Activated effector memory CD4-positive, alpha-beta T cell treated with anti-CD3 and anti-CD28 coated beads, Interleukin-2, amount 50 U/mL, for 16 hours (primary cell): Measurements from ENCODE around the gene ARHGAP40.
"Not testable (repeated sequence)": the region's sequence is repeated elsewhere in the genome, so short reads cannot be mapped to it uniquely, and the experiment has no call there.

Experiments
- DNase-seq: peaks from one replicate; pipeline ENCODE4 v3.0.0-alpha.2; 2020

ARHGAP40 gene

DNA sequence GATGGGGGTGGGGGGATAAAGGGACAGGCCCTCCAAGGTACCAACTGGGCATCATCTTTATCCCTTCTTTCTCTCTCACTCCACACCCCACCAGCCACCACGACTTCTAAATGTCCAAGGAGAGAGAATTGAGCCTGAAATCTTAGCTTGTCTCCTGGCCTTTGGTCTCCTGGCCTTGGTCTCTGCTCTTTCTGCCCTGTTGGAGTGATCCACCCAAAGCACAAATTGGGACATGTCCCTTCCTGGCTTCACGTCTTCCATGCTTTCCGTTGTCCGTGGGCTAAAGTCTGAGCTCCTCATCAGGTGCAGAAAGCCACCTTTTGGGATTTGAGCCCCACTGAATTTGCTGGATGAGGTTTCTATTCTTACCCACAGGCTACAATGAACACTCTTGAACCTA, 12.3 kb upstream of the ARHGAP40 start:
- no peak for DNase-seq

DNA sequence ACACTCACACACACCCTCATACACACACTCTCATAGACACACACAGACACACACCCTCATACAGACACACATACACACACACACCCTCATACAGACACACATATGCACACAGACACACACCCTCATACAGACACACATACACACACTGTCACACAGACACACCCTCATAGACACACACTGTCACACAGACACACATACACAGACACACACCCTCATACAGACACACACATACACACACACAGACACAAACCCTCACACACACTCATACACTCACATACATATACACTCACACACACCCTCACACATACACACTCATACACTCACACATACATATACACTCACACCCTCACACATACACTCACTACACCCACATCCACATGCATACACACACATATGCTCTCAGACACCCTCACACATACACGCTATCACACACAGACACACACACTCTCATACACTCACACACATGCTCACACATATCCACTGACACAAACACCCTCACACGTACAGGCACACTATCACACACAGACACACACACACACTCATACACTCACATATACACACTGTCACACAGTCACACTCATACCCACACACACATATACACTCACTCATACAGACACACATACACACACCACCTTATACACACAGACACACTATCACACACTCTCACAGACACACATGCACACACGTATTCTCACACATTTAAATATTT, 11.5 kb upstream of the ARHGAP40 start:
- no peak for DNase-seq

DNA sequence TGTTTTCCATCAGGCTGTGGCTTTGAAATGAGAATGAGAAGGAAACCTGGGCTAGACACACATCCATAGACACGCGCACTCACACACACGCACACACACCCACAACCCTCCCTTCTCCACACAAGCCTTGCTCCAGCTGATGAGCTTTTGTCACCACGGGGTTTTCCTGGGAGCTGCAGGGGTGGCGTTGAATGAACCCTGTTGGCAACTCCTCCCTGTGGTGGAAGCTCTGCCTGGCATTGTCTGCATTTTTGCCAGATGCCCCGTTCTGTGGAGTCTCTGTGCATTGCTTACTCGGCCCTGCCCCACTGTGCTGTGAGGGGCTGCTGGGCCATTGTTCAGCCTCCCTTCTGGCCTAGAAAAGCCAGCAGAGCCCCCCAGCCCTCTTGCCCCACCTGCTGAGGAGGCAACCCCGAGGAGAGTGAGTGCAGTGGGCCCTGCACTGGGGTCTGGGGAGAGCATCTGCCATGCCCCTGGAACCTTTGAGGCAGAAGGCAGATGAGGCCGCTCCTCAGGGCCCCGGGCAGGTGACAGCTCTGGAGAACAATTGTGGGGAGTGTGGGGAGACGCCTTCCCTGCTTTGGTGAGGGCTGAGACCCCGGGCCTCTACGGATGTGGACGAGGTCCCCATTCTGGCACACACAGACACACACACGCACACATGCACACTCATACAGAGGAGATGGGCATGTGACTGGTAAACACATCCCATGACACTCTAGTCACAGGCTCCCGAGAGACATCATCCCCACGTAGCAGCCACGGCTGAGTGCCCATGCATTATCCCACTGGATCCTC, 10.7 kb upstream of the ARHGAP40 start:
- DNase-seq: no peak

DNA sequence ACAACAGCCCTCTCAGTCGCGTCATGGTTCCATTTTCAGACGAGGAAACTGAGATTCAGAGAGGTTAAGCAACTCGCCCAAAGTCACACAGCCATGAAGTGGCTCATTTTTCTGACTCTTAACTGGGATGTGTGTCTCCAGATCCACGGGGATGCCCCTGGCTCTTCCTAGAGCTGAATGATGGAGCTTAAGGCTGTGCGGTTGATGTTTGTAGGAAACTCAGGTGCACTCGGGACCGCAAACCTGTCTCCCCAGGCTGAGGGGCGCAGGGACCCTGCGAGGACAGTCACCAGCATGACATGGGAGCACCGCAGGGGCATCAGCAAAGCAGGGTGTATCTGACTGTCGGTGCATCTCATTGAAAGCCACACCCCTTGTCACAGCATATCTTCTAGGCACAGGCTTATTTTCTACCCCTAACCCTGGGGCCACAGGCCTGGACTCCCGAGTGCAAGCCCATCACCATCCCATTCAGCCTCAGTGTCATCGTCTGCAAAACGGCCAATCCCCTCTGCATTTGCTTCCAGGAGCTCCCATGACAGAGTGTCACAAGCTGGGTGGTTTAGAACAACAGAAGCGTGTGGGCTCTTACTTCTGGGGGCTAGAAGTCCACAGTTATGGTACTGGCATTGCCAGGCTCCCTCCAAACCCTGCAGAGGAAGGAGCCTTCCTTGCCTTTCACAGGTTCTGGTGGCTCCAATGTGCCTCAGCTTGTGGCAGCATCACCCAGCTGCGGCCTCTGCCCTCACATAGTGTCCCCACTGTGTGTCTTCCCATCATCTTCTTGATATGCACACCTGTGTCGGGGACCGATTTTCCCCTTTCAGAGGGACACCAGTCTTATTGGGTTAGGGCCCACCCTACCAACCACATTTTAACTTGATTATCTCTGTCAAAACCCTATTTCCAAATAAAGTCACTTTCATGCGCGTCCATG, 9.9 kb upstream of the ARHGAP40 start:
- no peak for DNase-seq

DNA sequence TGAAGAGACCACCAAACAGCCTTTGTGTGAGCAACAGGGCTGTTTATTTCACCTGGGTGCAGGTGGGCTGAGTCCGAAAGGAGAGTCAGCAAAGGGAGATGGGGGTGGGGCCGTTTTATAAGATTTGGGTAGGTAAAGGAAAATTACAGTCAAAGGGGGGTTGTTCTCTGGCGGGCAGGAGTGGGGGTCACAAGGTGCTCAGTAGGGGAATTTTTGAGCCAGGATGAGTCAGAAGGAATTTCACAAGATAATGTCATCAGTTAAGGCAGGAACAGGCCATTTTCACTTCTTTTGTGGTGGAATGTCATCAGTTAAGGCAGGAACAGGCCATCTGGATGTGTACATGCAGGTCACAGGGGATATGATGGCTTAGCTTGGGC, 9.2 kb upstream of the ARHGAP40 start:
- DNase-seq: not testable (repeated sequence)

DNA sequence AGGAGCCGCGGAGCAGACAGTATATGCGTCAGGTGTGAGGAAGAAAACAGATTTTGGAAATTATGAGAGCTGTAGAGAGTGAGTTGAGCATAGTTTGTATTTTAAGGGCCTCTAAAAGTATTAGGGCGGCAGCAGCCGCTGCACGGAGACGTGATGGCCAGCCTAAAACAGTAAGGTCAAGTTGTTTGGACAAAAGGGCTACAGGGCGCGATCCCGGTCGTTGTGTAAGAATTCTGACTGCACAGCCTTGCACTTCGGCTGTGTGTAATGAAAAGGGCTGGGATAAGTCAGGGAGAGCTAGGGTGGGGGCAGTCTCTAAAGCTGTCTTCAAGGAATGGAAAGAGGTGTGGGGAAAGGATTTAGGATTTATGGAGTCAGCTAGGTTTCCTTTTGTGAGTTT, 7.3 kb upstream of the ARHGAP40 start:
- DNase-seq: not testable (repeated sequence)

DNA sequence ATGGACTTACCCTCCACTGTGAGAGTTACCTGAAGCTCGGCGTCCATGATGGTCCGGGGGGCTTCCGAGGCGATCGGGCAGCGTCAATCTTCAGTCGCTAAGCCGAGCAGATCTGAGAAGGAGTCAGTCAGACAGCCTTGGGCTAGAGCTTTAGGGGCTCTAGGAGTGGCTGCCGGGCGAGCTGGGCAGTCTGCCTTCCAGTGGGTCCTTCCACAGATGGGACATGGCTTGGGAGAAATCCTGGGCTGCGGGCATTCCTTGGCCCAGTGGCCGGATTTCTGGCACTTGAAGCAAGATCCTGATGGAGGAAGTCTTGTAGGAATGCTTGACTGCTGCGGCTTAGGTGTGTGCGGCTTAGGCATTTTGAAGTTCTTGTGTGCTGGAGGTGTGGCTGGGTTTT, 5.7 kb upstream of the ARHGAP40 start:
- DNase-seq: not testable (repeated sequence)

DNA sequence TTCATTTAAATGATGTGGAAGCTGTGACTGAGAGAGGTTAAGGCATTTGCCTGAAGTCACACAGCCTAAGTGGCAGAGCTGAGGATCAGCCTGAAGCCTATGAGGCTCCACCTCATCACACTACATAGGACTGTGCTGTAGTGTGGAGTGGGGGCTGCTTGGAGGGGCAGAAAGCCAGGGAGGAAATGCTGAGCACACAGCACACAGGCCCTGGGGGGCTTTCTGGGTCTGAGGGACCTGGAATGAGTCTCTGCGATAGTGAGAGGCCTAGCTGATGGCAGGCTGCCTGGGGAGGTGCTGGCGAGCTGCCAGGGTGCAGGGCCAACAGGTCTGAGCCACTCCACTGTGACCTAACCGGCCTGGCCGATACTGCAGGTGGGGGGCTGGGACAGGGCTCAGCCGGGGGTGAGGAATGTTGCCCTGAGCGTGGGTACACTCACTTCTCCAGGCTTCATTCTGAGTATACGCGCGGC, 2.2 kb upstream of the ARHGAP40 start:
- no peak for DNase-seq

DNA sequence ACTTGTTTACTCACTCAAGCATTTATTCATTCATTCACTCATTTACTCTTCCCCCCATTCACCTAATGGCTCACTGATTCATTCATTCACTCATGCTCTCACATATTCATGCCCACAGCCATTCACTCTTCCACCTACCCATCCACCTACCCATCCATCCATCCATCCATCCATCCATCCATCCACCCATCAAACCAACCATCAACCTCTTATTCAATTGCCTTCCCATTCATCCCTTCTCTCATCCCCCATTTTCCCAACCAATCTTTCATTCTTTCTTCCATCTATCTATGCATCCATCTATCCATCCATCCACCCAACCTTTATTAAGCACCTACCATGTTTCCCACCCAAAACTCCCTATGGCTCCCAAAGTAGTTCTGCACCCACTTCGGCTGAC, 1.6 kb upstream of the ARHGAP40 start:
- no peak for DNase-seq

DNA sequence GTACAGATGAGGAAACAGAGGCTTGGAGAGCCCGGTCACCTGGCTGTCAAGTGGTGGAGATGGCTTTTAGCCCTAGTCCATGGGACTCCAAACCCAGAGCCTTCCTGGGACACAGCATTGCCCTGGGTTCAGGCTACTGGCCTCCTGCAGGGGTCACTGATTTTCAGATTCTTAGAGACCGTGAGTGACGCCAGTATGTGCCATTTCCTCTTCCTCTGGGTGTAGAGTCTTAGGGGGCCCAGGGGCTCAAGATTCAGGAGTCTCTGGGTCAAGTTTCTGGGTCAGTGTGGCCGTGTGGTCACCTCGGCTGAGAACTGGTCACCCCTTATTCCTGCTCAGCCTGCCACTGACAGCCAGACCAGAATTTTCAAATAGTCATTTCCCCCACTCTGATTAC, 574 bp downstream of the ARHGAP40 start:
- no peak for DNase-seq

DNA sequence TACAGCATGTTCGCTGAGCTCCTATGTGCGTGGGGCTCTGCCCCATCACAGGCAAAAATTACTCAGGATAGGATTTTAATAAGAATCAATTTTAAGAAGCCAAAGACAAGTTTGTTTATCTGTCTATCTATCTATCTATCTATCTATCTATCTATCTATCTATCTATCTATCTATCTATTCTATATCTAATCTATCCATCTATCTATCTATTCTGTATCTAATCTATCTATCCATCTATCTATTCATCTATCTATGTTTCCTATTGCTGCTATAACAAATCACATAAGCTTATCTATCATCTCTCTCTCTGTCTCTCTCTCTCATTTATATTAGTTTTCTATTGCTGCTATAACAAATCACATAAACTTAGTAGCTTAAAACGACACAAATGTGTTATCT, 1.7 kb downstream of the ARHGAP40 start:
- no peak for DNase-seq

DNA sequence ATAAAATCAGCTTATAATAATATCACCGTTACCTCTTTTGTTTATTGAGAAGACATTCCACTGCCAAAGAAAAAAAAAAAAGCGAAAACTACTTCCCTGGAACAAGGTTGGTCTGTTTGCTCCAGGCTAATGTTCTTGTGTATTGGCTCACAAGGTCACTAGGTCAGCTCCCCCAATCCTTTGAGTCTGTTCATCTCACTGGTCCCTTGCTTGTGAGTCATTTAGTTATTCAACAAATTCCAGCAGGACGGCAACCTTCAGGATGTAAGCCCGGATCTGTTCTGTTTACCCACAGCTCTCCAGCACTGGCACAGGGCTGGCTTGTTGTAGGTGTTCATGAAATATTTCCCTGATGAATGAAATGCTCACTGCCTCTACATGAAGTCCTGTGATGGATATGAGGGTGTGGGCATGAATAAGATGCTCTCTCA, 3.3 kb downstream of the ARHGAP40 start:
- no peak for DNase-seq

DNA sequence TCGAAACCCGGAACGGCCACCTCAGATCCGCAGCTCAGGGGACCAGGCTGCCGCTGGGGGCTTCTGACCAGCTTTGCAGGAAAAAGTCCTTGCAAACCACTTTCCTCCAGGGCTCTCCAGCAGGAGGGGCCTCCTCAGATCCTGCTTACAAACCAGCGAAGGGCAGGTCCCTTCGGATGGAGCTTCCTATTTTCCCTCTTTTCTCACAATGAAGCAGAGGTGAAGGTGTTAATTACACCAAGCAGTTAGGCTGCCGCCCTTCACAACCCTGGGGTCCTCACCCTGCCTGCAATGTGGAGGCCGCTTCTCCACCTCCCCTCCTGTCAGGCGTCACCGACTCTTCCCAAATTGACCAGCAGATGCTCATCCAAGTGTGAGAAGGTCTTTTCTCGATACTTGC, 5.7 kb downstream of the ARHGAP40 start:
- DNase-seq: no peak

DNA sequence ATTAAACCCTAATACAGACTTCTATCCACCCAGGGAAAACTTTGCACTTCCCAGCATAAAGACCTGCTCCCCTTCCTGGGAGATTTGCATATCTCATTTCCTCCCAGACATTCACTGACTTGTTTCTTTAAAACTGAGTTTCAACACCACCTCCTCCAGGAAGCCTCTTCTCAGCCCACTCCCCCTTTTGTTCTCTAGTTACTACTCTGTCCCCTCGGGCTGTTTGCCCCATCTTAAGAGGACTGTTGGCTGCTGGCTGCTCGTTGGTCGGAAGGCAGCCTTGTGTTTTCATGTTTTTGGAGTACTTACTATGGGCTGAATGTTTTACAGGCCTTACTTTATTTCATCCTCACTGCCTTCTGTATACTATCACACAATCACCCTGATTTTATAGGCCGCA, 6.6 kb downstream of the ARHGAP40 start:
- DNase-seq: no peak

DNA sequence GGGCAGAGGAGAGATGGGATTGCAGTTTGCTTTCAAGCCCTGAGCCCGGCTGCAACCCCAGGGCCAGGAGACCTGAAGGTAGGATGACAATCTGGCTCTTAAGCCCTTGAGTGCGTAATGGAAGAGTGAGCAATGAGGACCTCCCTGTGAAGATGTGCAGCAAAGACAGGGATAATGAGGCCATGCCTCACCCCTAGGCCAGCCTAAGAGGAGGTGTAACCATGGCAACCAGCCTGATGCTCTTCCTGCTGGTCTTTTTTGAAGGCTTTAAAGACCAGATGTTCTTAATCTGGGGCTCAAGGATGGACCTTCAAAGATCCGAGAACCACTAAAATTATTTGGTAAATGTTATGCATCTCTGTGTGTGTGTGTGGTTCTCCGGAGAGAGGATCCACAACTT, 8.2 kb downstream of the ARHGAP40 start:
- no peak for DNase-seq

DNA sequence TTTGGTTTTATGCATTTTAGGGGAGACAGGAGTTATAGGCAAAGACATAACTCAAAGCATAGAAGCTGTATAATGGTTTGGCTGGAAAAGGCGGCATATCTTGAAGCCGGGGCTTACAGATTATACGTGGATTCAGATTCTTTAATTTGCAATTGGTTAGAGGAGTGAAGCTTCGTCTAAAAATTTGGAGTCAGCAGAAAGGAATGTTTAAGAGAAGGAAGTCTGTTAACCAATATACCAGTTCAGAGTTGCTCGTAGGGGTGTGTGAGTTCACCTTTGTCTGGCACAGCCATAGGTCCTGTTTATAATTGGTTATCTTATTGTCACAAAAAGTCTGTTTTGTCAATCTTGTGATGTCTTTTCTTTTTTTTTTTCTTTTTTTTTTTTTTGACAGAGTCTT, 8.9 kb downstream of the ARHGAP40 start:
- DNase-seq: no peak

DNA sequence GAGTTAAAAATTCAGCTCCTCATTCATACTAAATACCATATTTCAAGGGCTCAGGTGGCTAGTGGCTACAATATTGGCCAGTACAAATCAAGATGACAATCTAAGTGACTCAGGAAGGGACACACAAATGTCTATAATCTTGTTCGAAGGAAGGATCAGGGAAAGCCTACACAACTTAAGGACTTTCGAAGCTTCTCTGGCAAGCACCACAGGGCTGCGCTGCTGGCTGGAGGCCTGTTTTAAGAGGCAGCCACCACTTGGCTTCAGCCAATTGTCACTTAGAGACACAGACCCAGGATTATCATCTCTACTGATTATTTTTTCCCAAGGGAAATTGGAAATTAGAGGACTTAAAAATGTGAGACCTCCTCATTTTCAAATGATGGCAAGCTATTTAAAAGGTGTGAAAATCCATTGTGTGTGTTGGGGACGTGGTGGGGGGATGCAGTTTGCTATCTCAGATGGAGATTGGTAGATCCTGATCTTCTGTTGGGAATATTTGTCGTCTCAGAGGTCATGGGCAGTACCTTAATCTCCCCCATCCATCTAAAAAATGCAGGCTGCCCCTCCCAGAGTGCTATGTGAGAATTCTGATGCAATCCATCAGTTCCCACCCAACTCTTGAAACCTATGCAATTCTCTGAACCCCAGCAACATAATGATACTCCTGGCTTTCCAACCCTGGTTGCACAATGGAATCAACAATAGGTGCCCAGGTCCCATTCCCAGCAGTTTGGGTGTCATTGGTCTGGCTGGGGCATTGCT, 11.3 kb downstream of the ARHGAP40 start:
- DNase-seq: no peak

DNA sequence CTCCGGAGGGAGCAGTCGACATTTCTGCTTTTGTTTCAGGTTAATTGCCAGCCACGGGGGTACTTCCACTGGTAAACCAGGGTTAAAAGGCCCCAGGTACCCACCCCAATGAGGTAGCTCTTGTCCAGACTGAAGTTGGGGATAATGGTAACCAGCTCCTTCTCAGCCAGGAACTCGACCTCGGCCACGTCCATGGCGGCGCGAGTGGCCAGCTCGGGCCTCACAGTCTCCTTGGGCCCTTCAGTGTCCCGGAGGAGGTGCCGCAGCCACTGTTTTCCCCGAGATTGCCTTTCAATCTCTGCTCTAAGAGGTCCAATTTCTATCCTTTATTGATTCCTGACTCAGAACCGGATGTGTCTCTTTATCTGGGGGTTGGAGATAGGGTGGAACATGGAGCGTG, 13.7 kb downstream of the ARHGAP40 start:
- no peak for DNase-seq

DNA sequence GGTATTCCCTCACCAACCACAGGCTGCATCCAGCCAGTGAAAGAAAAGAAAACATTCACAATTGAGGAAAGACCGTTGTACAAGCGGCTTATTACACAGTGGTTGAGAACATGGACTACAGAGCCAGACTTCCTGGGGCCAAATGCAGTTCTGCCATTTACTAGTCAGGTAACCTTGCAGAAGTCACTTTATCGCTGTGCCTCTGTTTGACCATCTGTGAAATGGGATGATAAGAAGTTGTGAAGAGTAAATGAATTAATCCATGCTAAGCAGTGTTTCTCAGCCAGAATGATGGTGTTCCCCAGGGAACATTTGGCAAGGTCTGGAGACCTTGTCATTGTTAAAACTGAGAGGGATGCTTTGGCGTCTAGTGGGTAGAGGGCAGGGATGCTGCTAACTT, 14.8 kb downstream of the ARHGAP40 start:
- no peak for DNase-seq

DNA sequence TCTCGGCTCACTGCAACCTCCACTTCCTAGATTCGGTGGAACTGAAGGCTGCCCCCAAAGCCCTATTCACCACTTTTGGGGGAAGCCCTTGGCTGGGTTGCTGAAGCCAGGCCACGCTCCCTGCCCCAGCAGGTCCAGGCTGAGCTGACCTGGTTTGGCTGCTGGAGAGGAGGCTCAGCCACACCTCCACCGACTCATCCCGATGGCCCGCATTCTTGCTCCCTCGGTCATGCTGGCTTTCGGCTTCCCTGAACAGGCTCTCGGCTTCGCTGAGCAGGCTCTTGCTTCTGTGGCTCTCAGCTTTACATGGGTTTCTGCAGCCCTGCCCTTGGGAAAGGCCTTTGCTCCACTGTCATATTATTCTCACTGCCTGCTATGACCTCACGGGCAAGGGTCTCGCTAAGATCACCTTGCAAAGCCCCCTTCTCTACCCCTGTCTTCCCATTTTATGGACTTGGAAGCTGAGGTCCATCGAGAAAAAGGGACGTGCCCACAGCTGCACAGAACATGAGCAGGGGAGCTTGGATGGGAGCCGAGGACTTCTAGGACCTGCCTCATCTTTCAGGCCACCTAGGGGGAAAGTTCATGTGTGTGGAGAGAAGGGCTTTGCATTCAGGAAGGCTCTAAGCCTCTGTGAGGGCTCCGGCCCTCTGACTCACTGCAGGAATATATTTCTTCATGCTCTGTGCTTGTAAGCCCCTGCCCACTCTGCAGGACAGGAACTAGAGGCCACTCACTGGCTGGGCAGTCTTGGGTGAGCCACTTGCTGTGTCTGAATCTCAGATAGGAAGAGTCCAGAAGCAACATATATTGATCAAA, 15.6 kb downstream of the ARHGAP40 start:
- DNase-seq: no peak

DNA sequence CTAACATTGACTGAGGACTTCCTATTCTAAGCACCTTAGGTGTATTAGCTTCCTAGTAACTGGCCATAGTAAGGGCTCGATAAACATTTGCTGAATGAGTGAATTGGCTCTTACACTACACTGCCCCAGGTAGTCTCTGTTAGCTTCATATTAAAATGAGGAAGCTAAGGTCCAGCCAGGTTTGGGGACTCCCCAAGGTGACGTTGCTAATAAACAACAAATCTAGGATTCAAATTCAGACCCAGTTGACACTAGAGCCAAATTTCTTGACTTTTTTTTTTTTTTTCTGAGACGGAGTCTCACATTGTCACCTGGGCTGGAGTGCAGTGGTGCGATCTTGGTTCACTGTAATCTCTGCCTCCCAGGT, 16.2 kb downstream of the ARHGAP40 start:
- DNase-seq: no peak

DNA sequence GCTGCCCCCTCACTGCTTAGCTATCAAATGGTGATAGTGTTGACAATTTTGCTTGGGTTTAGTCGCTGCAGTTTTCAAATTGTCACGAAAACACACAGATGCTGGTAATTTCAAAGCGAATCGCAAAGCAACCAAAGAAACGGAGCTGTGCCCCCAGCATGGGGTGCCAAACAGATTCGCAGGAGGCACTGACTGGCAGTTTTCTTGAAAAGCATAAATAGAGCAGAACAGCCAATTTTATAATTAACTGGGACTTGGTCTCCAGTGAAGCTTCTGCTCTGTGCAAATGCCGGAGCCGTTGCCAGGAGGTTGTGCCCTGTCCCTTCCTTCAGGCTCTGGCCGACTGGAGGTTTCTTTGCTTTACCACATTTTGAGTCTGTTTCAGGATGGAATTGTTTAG, 18.8 kb downstream of the ARHGAP40 start:
- no peak for DNase-seq
